H9 (cell line): ENCODE data around the gene TNFRSF1B. TPM values are rescaled to one million over a fixed set of nuclear protein-coding genes. Genes with fewer than 3 reads are reported as not detected.

Experiments
- DNase-seq: peaks from one replicate; pipeline ENCODE4 v3.0.0-alpha.2; 2017
- H2AFZ ChIP-seq: one replicate; pipeline ENCODE4 v1.6.1; 2013; ENCODE audit warnings: mild to moderate bottlenecking, low read length, control low read depth, moderate library complexity
- H2AK5ac ChIP-seq: 2 replicates; pipeline ENCODE4 v1.6.1; 2013; ENCODE audit warnings: low read length, control low read depth, mixed read lengths; ENCODE audit not compliant: insufficient read length
- H2BK120ac ChIP-seq: one replicate; pipeline ENCODE4 v1.6.1; 2013; ENCODE audit warnings: low read depth, mild to moderate bottlenecking, low read length, control low read depth, inconsistent platforms; ENCODE audit not compliant: poor library complexity, severe bottlenecking
- H2BK12ac ChIP-seq: 2 replicates; pipeline ENCODE4 v1.6.1; 2013; ENCODE audit warnings: low read length, control low read depth, mixed read lengths, low read depth; ENCODE audit not compliant: insufficient read length
- H2BK15ac ChIP-seq: 2 replicates; pipeline ENCODE4 v1.6.1; 2013; ENCODE audit warnings: low read depth, low read length, control low read depth
- H2BK20ac ChIP-seq: one replicate; pipeline ENCODE4 v1.6.1; 2013; ENCODE audit warnings: low read depth, mild to moderate bottlenecking, low read length, control low read depth, inconsistent platforms; ENCODE audit not compliant: poor library complexity, severe bottlenecking
- H2BK5ac ChIP-seq: 2 replicates; pipeline ENCODE4 v1.6.1; 2013; ENCODE audit warnings: low read length, control low read depth, mixed read lengths; ENCODE audit not compliant: insufficient read length
- H3K14ac ChIP-seq: 2 replicates; pipeline ENCODE4 v1.6.1; 2013; ENCODE audit warnings: low read length, control low read depth; ENCODE audit not compliant: insufficient read depth
- H3K18ac ChIP-seq: 2 replicates; pipeline ENCODE4 v1.6.1; 2013; ENCODE audit warnings: low read depth, mild to moderate bottlenecking, mixed read lengths, low read length, control low read depth; ENCODE audit not compliant: insufficient read length
- H3K23ac ChIP-seq: 2 replicates; pipeline ENCODE4 v1.6.1; 2013; ENCODE audit warnings: low read length, control low read depth, mixed read lengths, low read depth; ENCODE audit not compliant: insufficient read length
- H3K23me2 ChIP-seq: 2 replicates; pipeline ENCODE4 v1.6.1; 2013; ENCODE audit warnings: low read depth, mild to moderate bottlenecking, mixed read lengths, low read length, control low read depth; ENCODE audit not compliant: insufficient read length, poor library complexity, severe bottlenecking
- H3K27ac ChIP-seq: 2 replicates; pipeline ENCODE4 v1.5.1; 2013; ENCODE audit warnings: low read length, control low read depth, mixed read lengths, low read depth; ENCODE audit not compliant: insufficient read length
- H3K27me3 ChIP-seq: 2 replicates; pipeline ENCODE4 v1.6.1; 2013; ENCODE audit warnings: low read length, control low read depth, inconsistent platforms; ENCODE audit not compliant: insufficient read depth
- H3K4ac ChIP-seq: 2 replicates; pipeline ENCODE4 v1.6.1; 2013; ENCODE audit warnings: low read depth, mild to moderate bottlenecking, control low read depth, inconsistent platforms, low read length, moderate library complexity
- H3K4me1 ChIP-seq: 2 replicates; pipeline ENCODE4 v1.6.1; 2013; ENCODE audit warnings: low read length, control low read depth, inconsistent platforms; ENCODE audit not compliant: insufficient read depth
- H3K4me2 ChIP-seq: 2 replicates; pipeline ENCODE4 v1.6.1; 2013; ENCODE audit warnings: low read length, control low read depth, mixed read lengths; ENCODE audit not compliant: insufficient read length, insufficient read depth
- H3K56ac ChIP-seq: 2 replicates; pipeline ENCODE4 v1.6.1; 2013; ENCODE audit warnings: low read depth, mild to moderate bottlenecking, mixed read lengths, low read length, control low read depth; ENCODE audit not compliant: insufficient read length
- H3K79me1 ChIP-seq: 2 replicates; pipeline ENCODE4 v1.6.1; 2013; ENCODE audit warnings: low read depth, mild to moderate bottlenecking, moderate library complexity, low read length, control low read depth, inconsistent platforms; ENCODE audit not compliant: insufficient read depth, poor library complexity, severe bottlenecking
- H3K79me2 ChIP-seq: 2 replicates; pipeline ENCODE4 v1.6.1; 2013; ENCODE audit warnings: low read length, control low read depth, inconsistent platforms; ENCODE audit not compliant: insufficient read depth
- H3K9ac ChIP-seq: 2 replicates; pipeline ENCODE4 v1.6.1; 2013; ENCODE audit warnings: low read length, control low read depth, mixed read lengths; ENCODE audit not compliant: insufficient read length; ENCODE audit errors: extremely low read depth
- H3K9me3 ChIP-seq: one replicate; pipeline ENCODE4 v1.6.1; 2013; ENCODE audit warnings: low read depth, low read length, inconsistent platforms; ENCODE audit not compliant: control insufficient read depth
- H3T11ph ChIP-seq: one replicate; pipeline ENCODE4 v1.6.1; 2013; ENCODE audit warnings: mild to moderate bottlenecking, low read length, control low read depth, inconsistent platforms
- H4K20me1 ChIP-seq: one replicate; pipeline ENCODE4 v1.6.1; 2013; ENCODE audit not compliant: control insufficient read depth, insufficient read length, insufficient read depth
- H4K5ac ChIP-seq: 2 replicates; pipeline ENCODE4 v1.6.1; 2013; ENCODE audit warnings: low read depth, mild to moderate bottlenecking, mixed read lengths, low read length, control low read depth; ENCODE audit not compliant: insufficient read length
- H4K8ac ChIP-seq: replicated peaks from 2 replicates; pipeline ENCODE4 v1.6.1; 2013; ENCODE audit warnings: low read length, control low read depth, mixed read lengths, low read depth; ENCODE audit not compliant: insufficient read length
- H4K91ac ChIP-seq: 2 replicates; pipeline ENCODE4 v1.6.1; 2013; ENCODE audit warnings: low read depth, mild to moderate bottlenecking, moderate library complexity, mixed read lengths, low read length, control low read depth; ENCODE audit not compliant: insufficient read length
- H3K27ac Mint-ChIP-seq, 3 experiments: 2 replicates in 2 of 3; 3 replicates in 1 of 3; pipeline ENCODE4 v1.8.0; 2020 to 2021; ENCODE audit warnings: mixed read lengths in 3 of 3, mild to moderate bottlenecking in 1 of 3, moderate library complexity in 1 of 3
- H3K27me3 Mint-ChIP-seq: 2 replicates; pipeline ENCODE4 v1.8.0; 2021; ENCODE audit warnings: low read depth, mild to moderate bottlenecking, moderate library complexity, mixed read lengths
- H3K36me3 Mint-ChIP-seq, 3 experiments: 2 replicates in 2 of 3; 3 replicates in 1 of 3; pipeline ENCODE4 v1.8.0; 2020 to 2021; ENCODE audit warnings: low read depth in 3 of 3, mixed read lengths in 3 of 3; ENCODE audit not compliant: insufficient read depth in 1 of 3
- H3K4me1 Mint-ChIP-seq, 2 experiments: 2 replicates each; pipeline ENCODE4 v1.8.0; 2020; ENCODE audit warnings: mixed read lengths in 2 of 2
- H3K4me3 Mint-ChIP-seq, 2 experiments: 2 replicates in 1 of 2; 3 replicates in 1 of 2; pipeline ENCODE4 v1.8.0; 2020 to 2021; ENCODE audit warnings: mild to moderate bottlenecking in 2 of 2, mixed read lengths in 2 of 2, moderate library complexity in 1 of 2
- H3K9me3 Mint-ChIP-seq, 2 experiments: 2 replicates in 1 of 2; 3 replicates in 1 of 2; pipeline ENCODE4 v1.8.0; 2020; ENCODE audit warnings: mild to moderate bottlenecking in 2 of 2, mixed read lengths in 2 of 2, moderate library complexity in 1 of 2
- CTCF ChIP-seq: fragments of 200-600 bp; sonication (generic); conservative IDR thresholded peaks from 3 replicates; pipeline ENCODE4 v1.8.0; 2021; ENCODE audit warnings: antibody characterized with exemption, mild to moderate bottlenecking
- WGBS: extraction: QIAGEN DNeasy Blood & Tissue Kit; methylation state at CpG from one replicate; pipeline ENCODE4 v1.1.7; 2013; ENCODE audit warnings: missing lambda C conversion rate, low lambda C conversion rate, mixed read lengths; ENCODE audit not compliant: insufficient read length; ENCODE audit errors: extremely low coverage; 5-methylcytosine and 5-hydroxymethylcytosine counted together
- total RNA-seq: library from RNA; stranded (reverse); gene quantifications from 2 replicates; pipeline ENCODE4 v1.2.1, GENCODE V29; 2021

Gene TNFRSF1B
- total RNA-seq, 1 experiment from 2014 or later, result 0.57 TPM

GRCh38 chr1:12245116-12245515, 78.3 kb downstream of the TNFRSF1B start:
- H3K4me1 ChIP-seq, result peaks cover 11% of the 10 kb centered on the region; the same call in 1 of the 2 replicates
- WGBS, result no CpG with 5 or more reads among the region's 3 CpGs
- H2BK120ac ChIP-seq, result no peak overlapping the region
- H3K4me2 ChIP-seq, result no peak overlapping the region
- no peak overlapping the region for H4K5ac ChIP-seq
- peaks cover 9 to 35% (median 35%) of the 10 kb centered on the region in 3 experiments; a peak in 6 of 7 replicates for H3K36me3 Mint-ChIP-seq
- no peak overlapping the region for H3K56ac ChIP-seq
- no peak overlapping the region for H2BK12ac ChIP-seq
- H2BK5ac ChIP-seq, result no peak overlapping the region
- H3K27me3 Mint-ChIP-seq, result no peaks in the 10 kb centered on the region
- H3K4me1 Mint-ChIP-seq, result peaks cover 31 to 37% of the 10 kb centered on the region in 2 experiments
- no peaks in the 10 kb centered on the region for H3K79me2 ChIP-seq
- H3K27me3 ChIP-seq, result no peaks in the 10 kb centered on the region
- H3K23me2 ChIP-seq, result no peaks in the 10 kb centered on the region
- H4K20me1 ChIP-seq, result no peaks in the 10 kb centered on the region
- H2AFZ ChIP-seq, result no peak overlapping the region
- H3K79me1 ChIP-seq, result no peaks in the 10 kb centered on the region
- H2BK20ac ChIP-seq, result no peak overlapping the region
- no peaks in the 10 kb centered on the region for H3K9me3 ChIP-seq
- H3K27ac ChIP-seq, result no peak overlapping the region
- H3K14ac ChIP-seq, result no peak overlapping the region
- H3K4ac ChIP-seq, result no peak overlapping the region
- H3K18ac ChIP-seq, result no peak overlapping the region
- H2BK15ac ChIP-seq, result no peak overlapping the region
- TF ChIP-seq CTCF, result no peak
- H3K4me3 Mint-ChIP-seq, result no peak overlapping the region
- no peak overlapping the region for H3K23ac ChIP-seq
- no peak for DNase-seq
- H3T11ph ChIP-seq, result no peak overlapping the region
- H3K9ac ChIP-seq, result no peak overlapping the region
- no peak overlapping the region for H4K91ac ChIP-seq
- no peak overlapping the region for H2AK5ac ChIP-seq
- H3K27ac Mint-ChIP-seq, result no peak overlapping the region
- H4K8ac ChIP-seq, result no peak overlapping the region
- H3K9me3 Mint-ChIP-seq, result no peaks in the 10 kb centered on the region
